GM19467 (cell line): ENCODE measurements around the gene PKM.
"Not testable (repeated sequence)": the region's sequence is repeated elsewhere in the genome, so short reads cannot be mapped to it uniquely, and the experiment has no call there.

Source experiments
- ATAC-seq: cut with Tn5 transposase; IDR thresholded peaks from one replicate; pipeline ENCODE4 v1.9.1; 2021; ENCODE audit warnings: mild to moderate bottlenecking, moderate library complexity; ENCODE audit not compliant: unreplicated experiment

The PKM gene

DNA sequence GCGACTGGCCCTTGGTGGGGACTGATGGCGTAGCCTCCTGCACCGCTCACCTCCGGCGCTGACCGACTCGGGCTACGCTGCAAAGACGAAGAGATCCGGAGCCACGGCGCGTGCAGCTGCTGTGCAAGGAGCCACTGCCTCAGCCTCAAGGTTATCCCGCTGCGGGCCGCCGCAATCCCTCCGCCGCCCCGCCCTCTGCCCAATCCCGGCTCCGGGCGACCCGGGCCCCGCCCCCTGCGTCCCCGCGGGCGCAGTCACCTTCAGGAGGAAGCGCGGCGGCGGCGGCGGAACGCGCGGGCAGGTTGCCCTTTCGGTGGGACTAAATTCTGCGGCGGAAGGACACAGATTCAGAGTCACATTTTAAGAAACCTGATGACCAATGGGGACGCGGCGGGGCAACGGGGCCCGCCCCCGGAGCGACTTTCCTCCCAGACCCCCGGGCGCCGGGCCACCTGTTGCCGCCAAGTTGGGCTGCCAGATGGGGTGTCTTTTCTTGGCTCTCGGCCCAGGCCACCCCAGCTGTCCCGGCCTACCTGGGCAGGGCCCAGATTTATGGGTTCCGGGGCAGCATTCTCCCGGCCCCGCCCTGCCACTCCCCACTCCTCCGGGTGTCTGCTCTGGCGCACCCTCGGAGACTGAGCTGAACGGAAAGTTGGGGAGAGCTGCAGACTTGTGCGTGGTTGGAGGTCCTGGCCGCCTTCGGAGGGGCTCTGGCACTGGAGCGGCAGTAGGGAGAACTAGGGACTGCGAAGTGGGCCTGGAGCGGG is at the start of gene PKM:
TSS of gene PKM (minus strand) at position 125 of the 767 bp plus-strand sequence. CDS start 12,093 bp downstream, outside the sequence.
- peak; percentile 36 for ATAC-seq

DNA sequence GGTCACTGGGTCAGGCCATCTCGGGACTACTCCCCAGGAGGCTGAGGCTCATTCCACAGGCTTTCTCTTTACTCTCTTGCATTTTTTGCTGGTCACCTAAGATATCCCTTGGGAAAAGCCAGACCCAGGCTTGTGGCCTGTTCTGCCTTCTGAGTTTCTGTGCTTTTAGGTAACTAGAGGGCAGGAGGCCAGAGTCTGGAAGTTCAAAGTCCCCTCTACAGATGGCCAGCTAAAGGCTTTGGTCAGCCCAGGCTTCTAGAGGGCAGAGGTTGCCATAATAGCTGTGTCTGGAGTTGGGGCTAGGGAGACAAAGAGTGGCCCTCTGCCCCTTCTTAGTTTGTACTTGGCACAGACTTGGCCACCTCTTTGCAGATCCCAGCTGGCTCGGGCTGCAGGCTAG is 49.8 kb upstream of the PKM start:
- ATAC-seq: no peak

DNA sequence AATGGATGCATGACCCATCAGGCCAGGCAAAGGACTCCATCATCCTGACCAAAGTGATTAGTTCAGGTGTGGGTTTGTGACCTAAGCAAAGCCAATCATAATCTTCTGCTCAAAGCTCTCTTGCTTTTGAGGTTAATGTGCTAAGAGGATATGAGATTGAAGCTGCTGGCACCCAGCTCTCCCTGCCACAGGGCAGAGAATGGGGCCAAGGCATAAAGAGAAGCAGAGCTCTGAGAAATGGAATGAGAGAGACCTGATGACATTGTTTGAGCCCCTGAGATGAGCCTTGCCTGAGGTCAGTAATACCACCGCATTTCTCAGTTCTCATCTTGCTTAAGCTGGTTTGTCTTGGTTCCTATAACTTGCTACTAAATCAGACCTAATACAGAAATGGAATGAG is 47.7 kb upstream of the PKM start:
- ATAC-seq: no peak

DNA sequence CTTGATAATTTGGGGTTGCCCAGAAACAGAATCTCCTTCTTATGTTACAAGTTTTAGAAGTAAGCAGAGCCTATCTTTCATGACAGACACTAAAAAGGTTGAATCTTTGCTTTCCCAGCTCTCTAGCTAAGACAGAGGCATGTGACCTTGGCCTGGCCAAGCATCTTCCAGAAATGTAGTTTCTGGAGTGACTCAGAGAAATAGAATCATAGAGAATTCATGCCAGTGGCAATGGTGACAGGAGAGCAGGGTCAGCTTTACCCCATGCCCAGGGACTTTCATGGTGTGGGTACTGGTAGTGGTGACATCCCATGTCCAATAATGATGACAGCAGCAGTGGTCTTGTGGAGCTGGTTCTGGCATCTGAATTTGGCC is 45.3 kb upstream of the PKM start:
- no peak for ATAC-seq

DNA sequence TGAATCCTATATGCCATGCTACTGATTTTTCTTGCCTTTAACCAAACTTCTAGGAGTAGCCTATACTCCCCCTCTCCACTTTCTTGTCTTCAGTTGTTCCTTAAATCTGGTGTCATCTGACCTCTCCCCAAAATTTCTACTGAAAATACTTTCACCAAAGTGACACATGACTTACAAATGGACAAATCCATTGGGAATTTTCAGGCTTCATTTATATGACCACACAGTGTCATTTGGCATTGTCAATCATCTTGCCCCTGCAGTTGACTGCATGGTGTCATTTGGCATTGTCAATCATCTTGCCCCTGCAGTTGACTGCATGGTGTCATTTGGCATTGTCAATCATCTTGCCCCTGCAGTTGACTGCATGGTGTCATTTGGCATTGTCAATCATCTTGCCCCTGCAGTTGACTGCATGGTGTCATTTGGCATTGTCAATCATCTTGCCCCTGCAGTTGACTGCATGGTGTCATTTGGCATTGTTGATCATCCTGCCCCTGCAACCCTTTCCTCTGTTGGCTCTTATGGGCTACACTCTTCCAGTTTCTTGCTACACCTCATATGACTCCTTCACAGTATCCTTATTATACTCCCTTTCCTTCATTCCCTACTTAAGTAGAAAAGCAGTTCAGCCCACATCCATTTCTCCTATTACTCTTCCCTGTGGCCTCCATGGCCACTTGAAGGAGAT is 44.8 kb upstream of the PKM start:
- not testable (repeated sequence) for ATAC-seq

DNA sequence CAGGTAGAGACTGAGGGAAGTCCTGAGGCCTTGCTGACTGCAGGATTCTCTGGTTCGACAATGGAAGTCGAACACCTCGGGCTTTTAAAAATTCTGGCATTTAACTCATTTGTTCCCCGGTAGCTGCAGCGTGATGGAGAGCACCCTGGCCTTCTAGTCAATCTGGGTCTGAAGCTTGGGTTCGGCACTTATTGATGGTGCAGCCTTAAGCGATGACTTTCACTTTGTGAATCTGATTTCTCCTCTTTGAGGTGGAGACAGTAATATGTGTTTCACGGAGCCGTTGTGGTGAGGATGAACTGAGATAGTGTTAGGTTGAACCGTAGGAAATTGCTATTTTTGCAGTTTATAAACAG is 42.0 kb upstream of the PKM start:
- no peak for ATAC-seq

DNA sequence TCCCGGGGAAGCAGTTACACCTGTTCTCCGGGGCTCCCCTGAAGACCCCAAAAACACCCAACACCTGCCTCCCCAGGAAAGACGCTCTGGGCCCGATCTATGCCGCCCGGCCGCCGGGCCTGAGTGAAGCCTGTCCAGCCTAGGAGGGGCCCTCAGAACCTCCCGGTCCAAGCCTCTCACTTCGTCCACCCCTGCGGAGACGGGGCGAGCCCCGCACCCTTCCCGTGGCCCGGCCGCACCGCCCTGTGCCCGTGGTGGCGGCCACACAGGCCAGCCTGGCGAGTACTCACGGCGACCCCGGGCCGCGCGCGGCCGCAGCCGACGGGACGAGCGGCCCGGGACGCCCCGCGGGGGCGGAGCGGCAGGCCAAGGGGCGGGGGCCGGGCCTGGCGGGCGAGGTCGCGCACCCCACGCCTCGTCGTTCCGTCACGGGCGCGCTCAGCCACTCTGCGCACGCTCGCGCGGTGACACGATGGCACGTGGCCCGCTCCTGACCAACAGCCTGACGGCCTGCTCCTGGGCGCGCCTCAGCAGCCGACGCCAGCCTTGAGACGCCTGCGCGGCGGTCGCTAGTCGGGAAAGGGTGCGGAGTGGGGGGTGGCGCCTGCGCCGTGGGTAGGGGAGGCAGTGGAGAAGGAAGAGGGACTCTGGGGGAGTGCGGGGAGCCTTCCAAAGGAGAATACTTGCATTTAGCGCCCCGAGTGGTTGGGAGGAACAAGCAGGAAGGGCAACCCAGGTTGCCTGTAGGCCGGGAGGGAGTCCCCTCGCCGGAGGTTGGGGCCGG is 41.4 kb upstream of the PKM start, which contains the start of gene PARP6:
TSS of gene PARP6 (minus strand) at position 342 of the 784 bp plus-strand sequence. CDS start 5,077 bp downstream, outside the sequence.
- peak; percentile 94 for ATAC-seq

DNA sequence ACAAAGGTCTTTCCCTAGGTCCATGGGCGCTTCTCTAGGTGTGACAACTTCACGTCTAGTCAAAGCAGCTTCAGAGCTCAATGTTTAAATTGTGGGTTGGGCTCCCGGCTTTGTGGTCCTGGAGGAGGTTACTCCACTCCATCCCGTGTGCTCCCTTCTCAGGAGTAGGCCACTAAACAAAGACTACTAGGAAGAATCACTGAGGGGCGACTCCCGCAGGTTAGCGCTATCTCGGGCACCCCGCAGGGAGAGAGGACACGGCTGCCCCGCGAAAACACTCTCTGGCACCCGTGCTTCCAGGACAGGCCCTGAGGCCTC is 40.9 kb upstream of the PKM start:
- peak; percentile 6 for ATAC-seq

DNA sequence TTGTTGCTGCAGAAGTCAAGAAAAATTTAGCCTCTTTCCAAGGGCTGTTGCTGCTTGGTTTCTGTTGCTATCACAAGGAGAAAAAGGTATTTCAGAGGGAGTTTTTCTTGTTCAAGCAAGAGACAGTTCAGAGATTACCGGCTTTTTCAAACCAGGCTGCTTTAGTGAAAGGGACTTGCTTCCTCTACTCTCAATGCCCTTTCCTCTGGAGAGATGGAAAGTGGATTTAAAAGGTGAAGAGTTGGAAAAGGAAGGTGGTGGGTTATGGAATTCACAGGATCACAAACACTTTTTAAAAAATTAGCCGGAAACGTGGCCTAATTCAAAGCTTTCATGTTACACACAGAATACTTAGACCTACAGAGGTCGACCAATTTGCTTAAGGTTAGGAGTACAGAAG is 40.2 kb upstream of the PKM start:
- no peak for ATAC-seq

DNA sequence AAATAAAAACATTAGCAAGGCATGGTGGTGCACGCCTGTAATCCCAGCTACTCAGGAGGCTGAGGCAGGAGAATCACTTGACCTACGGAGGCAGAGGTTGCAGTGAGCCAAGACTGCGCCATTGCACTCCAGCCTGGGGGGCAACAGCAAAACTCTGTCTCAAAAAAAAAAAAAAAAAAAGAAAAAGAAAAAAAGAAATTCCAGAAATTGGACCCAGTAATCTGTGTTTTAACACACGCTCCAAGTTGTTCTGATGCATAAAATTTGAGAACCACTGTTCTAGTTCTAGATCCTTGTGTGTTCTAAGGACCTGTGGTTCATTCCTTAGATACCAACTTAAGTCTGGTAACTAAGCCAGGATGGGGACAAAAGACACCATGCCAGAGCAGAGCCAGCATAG is 38.7 kb upstream of the PKM start:
- ATAC-seq: no peak

DNA sequence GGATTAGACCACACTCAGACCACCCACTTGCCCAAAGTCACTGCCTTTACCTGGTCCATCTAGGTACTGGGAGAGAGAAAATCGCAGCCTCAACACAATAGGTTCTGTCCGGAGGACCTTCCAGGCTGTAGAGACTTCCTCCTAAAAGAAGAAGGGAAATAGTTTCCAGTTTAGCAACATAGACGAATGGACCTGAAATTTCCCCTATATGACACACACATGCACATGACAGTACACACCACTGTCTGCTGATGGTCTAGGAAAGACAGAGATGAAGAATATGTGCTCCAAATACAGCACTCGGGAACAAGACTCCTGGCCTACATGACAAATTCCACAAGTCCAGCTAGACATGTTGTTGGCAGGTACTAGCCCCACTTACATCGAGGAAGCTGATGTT is 34.0 kb upstream of the PKM start:
- no peak for ATAC-seq

DNA sequence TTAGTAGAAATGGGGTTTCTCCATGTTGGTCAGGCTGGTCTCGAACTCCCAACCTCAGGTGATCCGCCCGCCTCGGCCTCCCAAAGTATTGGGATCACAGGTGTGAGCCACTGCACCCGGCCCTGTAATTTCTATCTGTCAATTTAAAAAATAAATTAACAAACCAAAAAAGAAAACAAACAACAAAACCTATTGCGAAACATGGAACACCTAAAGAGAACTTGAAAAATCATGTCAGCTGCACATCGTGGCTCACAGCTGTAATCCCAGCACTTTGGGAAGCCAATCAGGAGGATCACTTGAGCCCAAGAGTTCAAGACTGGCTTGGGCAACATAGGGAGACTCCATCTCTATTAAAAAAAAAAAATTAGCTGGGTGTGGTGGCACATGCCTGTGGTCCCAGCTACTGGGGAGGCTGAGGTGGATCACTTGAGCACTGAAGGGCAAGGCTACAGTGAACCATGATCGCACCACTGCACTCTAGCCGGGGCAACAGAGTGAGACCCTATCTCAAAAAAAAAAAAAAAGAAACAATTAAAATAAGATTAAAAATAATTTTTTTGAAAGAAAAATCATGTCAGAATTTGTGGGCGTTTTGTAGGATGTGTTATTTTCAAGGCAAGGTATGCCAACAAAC is 21.8 kb upstream of the PKM start:
- ATAC-seq: no peak

DNA sequence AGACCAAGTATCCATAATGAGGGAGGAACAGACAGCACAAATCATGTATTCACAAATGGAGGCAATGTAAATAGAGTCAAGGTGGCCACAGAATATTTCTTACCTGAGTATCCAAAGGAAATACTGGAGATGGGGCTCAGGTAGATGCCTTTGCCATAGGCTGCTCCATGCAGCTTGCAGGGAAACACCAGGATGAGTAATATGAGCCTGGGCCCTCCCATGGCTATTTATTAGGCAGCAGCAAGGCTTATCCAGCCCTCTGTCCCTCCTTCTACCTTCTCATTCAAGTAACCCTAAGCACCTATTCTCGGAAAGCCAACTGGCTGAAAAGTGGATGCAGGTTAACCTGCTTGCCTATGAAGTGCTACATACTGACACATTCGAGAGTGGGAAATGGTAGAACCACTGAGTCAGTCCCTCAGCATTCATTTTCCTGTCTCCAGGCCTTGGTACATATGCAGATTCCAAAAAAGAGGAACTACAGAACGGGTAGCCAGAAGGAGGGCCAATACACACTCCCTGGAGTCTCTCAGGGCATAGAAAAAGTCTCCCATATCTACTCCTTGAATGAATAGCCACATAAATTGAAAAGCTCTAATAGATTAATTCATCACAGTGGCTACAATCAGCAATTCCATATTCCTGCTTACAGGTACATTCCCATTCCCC is 18.3 kb upstream of the PKM start:
- no peak for ATAC-seq

DNA sequence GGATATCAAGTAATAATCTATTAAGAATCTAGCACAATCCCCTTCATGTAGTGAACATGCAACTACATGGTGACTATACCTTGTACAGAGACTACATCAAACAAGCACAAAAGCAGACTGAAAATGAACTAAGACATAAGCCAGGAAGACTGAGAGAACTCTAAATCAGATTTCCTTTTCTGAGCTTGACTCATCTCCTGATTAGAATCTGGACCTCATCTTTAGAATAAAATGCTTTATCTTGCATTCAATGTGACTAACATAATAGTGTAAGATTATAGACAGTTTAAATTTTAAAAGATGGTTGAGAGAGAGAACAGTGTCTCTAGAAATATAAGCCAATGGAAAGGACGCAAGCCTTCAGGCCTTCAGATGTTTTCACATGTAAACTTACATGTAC is 17.5 kb upstream of the PKM start:
- no peak for ATAC-seq

DNA sequence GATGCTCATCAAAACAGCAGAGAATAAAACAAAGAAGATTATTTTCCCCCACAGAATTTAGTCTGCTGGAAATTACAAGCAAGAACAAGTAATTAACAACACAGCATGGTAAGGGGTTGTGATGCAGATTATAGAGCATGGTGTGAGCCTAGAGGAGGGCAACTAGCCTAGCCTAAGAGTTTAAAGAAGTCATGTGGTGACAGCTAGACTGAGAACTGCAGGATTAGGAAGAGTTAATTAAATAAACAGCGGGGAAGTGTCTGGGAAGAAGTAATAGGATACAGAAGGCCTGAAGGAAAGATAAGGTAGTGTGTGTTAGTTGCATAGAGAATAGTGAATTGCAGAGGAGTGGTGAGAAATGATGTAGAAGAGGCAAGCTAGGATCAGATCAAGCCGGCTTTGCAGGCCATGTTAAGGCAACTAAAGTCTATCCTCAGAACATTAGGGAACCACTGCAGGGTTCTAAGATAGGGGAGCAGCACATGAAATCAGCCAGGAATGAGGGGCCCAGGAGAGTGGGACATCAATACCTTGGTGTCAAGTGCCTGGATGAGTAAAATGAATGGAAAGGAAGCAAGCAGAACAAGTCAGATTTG is 11.9 kb upstream of the PKM start:
- ATAC-seq: no peak

DNA sequence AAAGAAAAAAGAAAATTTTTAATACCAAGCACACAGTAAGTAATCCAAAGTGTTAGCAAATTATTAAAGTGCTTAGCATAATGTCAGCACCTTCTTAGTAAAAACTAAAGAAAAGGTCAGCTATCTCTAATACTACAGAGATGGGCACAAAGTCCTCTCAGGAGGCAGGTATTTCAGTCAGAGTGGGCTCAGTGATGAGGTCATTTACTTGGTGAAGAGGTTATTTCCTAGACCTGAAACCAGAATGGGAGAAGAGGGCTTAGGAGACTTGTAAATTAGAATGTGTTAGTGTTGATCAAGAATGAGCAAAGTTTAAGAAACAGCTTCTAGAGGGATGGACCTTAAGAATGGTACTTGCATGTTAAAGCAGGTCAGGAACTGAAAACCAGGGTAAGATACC is 8.7 kb upstream of the PKM start:
- no peak for ATAC-seq

DNA sequence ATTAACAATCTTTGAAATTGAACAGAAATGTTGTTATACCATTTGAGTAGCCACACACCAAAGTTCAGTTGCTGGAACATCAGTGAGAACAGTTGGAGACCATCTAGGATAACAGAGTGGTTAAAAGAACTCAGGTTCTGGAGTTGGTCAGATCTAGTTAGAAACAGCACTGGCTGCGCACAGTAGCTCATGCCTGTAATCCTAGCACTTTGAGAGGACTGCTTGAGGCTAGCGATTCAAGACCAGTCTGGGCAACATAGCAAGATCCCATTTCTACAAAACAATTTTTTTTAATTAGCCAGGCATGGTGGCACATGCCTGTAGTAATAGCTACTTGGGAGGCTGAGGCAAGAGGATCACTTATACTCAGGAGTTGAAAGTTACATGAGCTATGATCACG is 7.6 kb upstream of the PKM start:
- ATAC-seq: no peak

DNA sequence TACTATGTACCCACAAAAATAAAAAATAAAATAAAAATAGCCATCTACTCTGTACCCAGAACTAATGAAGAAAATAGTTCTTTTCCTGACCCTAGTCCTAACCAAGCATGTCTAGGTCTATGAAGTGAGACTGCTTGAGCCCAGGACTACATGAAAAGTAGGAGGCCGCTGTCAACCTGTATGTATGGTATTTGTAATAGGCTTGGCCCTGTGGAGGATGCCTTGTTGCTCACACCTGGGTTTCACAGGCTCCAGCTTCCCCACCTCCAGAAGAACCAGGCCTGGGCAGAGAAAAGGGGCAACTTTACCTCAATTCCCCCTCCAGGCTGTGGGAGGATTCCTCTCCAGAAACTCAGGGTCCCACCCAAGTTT is 6.8 kb upstream of the PKM start:
- ATAC-seq: no peak

DNA sequence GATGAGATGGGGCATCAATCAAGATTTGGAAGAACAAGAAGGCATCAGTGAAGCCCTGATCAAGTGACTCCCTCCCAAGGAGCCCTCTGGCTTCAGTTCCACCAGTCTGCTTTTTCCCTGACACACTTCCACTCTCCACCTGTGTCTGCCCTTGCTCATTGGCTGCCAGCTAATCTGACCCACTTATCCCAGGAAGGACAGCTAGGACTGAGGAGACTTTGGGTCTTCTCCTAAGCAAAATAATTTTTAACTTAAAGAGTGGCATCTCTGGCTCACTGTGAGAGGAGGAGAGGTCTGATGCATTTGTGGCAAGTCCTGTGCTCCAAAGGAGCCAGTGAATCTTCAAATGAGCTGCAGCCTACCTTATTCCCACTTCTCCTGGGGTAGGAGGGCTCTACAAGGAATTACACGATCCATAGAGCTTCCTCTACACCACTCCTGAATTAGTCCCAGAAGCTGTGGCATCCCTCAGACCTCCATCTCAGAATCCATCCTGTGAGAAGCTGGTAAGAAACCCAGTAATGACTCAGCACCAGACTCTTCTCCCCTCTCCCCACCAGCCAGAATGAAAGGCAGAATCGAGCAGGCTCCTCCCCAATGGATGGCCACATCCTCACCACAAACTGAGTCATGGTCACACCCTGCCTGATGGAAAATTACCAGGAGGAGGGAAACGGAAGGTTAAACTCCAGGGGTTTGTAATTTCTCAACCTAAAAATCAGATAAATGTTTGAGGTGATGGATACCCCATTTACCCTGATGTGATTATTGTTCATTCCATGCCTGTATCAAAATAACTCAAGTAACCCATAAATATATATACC is 6.3 kb upstream of the PKM start:
- peak; percentile 69 for ATAC-seq
